ENCODE data around the gene RALY. TPM values are rescaled to one million over a fixed set of nuclear protein-coding genes. Genes with fewer than 3 reads are reported as not detected.

RALY gene
- total and polyA plus RNA-seq, 10 of the 15 experiments (the other 5 are each of a cell fraction or from before 2014, with no cell fraction given): 1.2 to 246 (median 137) TPM

- TF ChIP-seq SREBF2 (IDR thresholded peaks at IDR 0.05; ENCODE audit: low read length): no peak
- TF ChIP-seq EGR1 (IDR thresholded peaks at IDR 0.05; ENCODE audit: borderline replicate concordance in 1 of 2, low read depth in 2 of 2, low read length in 2 of 2): peak in 1 of 2 experiments; percentile 80; a peak in 2 of 3 replicates
- TF ChIP-seq DPF2 (IDR thresholded peaks at IDR 0.05): peak; percentile 89
- TF ChIP-seq POLR2A (IDR thresholded peaks at IDR 0.05; ENCODE audit: low read depth, low read length): peak; percentile 98
- peak; percentile 99 for TF ChIP-seq JUND (IDR thresholded peaks at IDR 0.05; ENCODE audit: low read depth, low read length)
- no peak for TF ChIP-seq MTA2 (IDR thresholded peaks at IDR 0.05; ENCODE audit: low read depth)
- peak; percentile 90 for TF ChIP-seq POLR2AphosphoS2 (IDR thresholded peaks at IDR 0.05; ENCODE audit: low read depth, low read length)
- no peak for TF ChIP-seq RCOR1 (conservative IDR thresholded peaks at IDR 0.05; ENCODE audit: low read depth, low read length)
- TF ChIP-seq SRF (IDR thresholded peaks at IDR 0.05; ENCODE audit: low read depth in 2 of 2, low read length in 2 of 2): 0 out of 4 replicates have a peak, but pooled peaks of 1 of the 2 experiments have one; percentile 3
- TF ChIP-seq ZZZ3 (IDR thresholded peaks at IDR 0.05; ENCODE audit: control insufficient read depth, insufficient read length, low read depth): no peak
- no peak for TF ChIP-seq BRCA1 (IDR thresholded peaks at IDR 0.05; ENCODE audit: low read depth, low read length)
- peak; percentile 99 for TF ChIP-seq ATF7 (IDR thresholded peaks at IDR 0.05; ENCODE audit: low read depth)
- no peak for TF ChIP-seq STAT3 (IDR thresholded peaks at IDR 0.05; ENCODE audit: low read depth, low read length)
- TF ChIP-seq MYB (IDR thresholded peaks at IDR 0.05; ENCODE audit: borderline replicate concordance, low read depth, low read length): no peak
- peak; percentile 99 for TF ChIP-seq TAF1 (IDR thresholded peaks at IDR 0.05; ENCODE audit: borderline replicate concordance, low read depth, low read length)
- no peak for TF ChIP-seq PAX8 (IDR thresholded peaks at IDR 0.05)
- peak; percentile 43; the same call in 1 of the 2 replicates for TF ChIP-seq ZNF217 (IDR thresholded peaks at IDR 0.05)
- TF ChIP-seq HDAC2 (IDR thresholded peaks at IDR 0.05): no peak
- TF ChIP-seq, protein P1, sequence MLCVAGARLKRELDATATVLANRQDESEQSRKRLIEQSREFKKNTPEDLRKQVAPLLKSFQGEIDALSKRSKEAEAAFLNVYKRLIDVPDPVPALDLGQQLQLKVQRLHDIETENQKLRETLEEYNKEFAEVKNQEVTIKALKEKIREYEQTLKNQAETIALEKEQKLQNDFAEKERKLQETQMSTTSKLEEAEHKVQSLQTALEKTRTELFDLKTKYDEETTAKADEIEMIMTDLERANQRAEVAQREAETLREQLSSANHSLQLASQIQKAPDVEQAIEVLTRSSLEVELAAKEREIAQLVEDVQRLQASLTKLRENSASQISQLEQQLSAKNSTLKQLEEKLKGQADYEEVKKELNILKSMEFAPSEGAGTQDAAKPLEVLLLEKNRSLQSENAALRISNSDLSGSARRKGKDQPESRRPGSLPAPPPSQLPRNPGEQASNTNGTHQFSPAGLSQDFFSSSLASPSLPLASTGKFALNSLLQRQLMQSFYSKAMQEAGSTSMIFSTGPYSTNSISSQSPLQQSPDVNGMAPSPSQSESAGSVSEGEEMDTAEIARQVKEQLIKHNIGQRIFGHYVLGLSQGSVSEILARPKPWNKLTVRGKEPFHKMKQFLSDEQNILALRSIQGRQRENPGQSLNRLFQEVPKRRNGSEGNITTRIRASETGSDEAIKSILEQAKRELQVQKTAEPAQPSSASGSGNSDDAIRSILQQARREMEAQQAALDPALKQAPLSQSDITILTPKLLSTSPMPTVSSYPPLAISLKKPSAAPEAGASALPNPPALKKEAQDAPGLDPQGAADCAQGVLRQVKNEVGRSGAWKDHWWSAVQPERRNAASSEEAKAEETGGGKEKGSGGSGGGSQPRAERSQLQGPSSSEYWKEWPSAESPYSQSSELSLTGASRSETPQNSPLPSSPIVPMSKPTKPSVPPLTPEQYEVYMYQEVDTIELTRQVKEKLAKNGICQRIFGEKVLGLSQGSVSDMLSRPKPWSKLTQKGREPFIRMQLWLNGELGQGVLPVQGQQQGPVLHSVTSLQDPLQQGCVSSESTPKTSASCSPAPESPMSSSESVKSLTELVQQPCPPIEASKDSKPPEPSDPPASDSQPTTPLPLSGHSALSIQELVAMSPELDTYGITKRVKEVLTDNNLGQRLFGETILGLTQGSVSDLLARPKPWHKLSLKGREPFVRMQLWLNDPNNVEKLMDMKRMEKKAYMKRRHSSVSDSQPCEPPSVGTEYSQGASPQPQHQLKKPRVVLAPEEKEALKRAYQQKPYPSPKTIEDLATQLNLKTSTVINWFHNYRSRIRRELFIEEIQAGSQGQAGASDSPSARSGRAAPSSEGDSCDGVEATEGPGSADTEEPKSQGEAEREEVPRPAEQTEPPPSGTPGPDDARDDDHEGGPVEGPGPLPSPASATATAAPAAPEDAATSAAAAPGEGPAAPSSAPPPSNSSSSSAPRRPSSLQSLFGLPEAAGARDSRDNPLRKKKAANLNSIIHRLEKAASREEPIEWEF (IDR thresholded peaks at IDR 0.05; ENCODE audit: insufficient replicate concordance, low read depth, low read length): no peak
- peak; percentile 81 for TF ChIP-seq IKZF1 (conservative IDR thresholded peaks at IDR 0.05)
- TF ChIP-seq PAX5 (IDR thresholded peaks at IDR 0.05; ENCODE audit: borderline replicate concordance, low read depth, low read length): peak; percentile 35; the same call in 1 of the 2 replicates
- no peak for TF ChIP-seq MXI1 (IDR thresholded peaks at IDR 0.05; ENCODE audit: low read depth, low read length)
These were observed at the start of gene RALY (continued) for GRCh38 chr20:33993576-33994221.

Data from GM12878 (cell line).